Activated T-helper 2 cell treated with anti-CD3 and anti-CD28 coated beads, Interferon-gamma antibody, Interleukin-2, Interleukin-4, amounts not matched to agents 10 μg/mL and 5 μg/mL and 100 μg/mL, durations not matched to agents 14 hours and 24 hours and 36 hours (primary cell): Measurements from ENCODE around the gene NFATC1. TPM values are rescaled to one million over a fixed set of nuclear protein-coding genes. Genes with fewer than 3 reads are reported as not detected.
"Not testable (repeated sequence)": the region's sequence is repeated elsewhere in the genome, so short reads cannot be mapped to it uniquely, and the experiment has no call there.

Source experiments
- DNase-seq: peaks from one replicate; pipeline ENCODE4 v3.0.0; 2021; ENCODE audit warnings: low spot score
- H3K27ac Mint-ChIP-seq: one replicate; pipeline ENCODE4 v1.8.0; 2021; ENCODE audit warnings: mixed read lengths
- H3K27me3 Mint-ChIP-seq: one replicate; pipeline ENCODE4 v1.8.0; 2021; ENCODE audit warnings: low read depth, mixed read lengths
- H3K36me3 Mint-ChIP-seq: one replicate; pipeline ENCODE4 v1.8.0; 2021; ENCODE audit warnings: low read depth, mixed read lengths
- H3K4me1 Mint-ChIP-seq: one replicate; pipeline ENCODE4 v1.8.0; 2021; ENCODE audit warnings: low read depth, mixed read lengths
- H3K4me3 Mint-ChIP-seq: one replicate; pipeline ENCODE4 v1.8.0; 2021; ENCODE audit warnings: low read depth, mild to moderate bottlenecking, moderate library complexity, mixed read lengths
- H3K9me3 Mint-ChIP-seq: one replicate; pipeline ENCODE4 v1.8.0; 2021; ENCODE audit warnings: mixed read lengths
- intact Hi-C: fragments of 100-400 bp; cut with micrococcal nuclease; formaldehyde crosslinking; loops from one replicate; pipeline ENCODE4 v1.15.1; 2023
- total RNA-seq: library from RNA; stranded (reverse); gene quantifications from 2 replicates; pipeline ENCODE4 v1.2.3, GENCODE V29; 2022

NFATC1 gene
- total RNA-seq, 1 donor from 2014 or later: 99.9 TPM

GRCh38 chr18:79472176-79472575, 76.4 kb downstream of the NFATC1 start:
- Mint-ChIP-seq H3K27ac (no peak overlapping the region), H3K36me3 (peaks cover 61% of the 10 kb centered on the region), H3K4me3 (no peak overlapping the region), H3K9me3 (no peaks in the 10 kb centered on the region), H3K27me3 (no peaks in the 10 kb centered on the region), H3K4me1 (peaks cover 3% of the 10 kb centered on the region)
- intact Hi-C loops: no loop called here
- no peak for DNase-seq

GRCh38 chr18:79472946-79473345, 77.2 kb downstream of the NFATC1 start:
- no peaks in the 10 kb centered on the region for H3K27me3 Mint-ChIP-seq
- no peak for DNase-seq
- no peaks in the 10 kb centered on the region for H3K9me3 Mint-ChIP-seq
- peaks cover 57% of the 10 kb centered on the region for H3K36me3 Mint-ChIP-seq
- intact Hi-C loops: no loop called here
- H3K4me1 Mint-ChIP-seq: peaks cover 4% of the 10 kb centered on the region
- H3K4me3 Mint-ChIP-seq: no peak overlapping the region
- H3K27ac Mint-ChIP-seq: no peak overlapping the region

GRCh38 chr18:79476031-79476917, 80.5 kb downstream of the NFATC1 start:
- DNase-seq: no peak
- peaks cover 32% of the 10 kb centered on the region for H3K36me3 Mint-ChIP-seq
- H3K27ac Mint-ChIP-seq: no peak overlapping the region
- H3K4me1 Mint-ChIP-seq: peaks cover 2% of the 10 kb centered on the region
- no peak overlapping the region for H3K4me3 Mint-ChIP-seq
- H3K9me3 Mint-ChIP-seq: no peaks in the 10 kb centered on the region
- intact Hi-C loops: no loop called here
- no peaks in the 10 kb centered on the region for H3K27me3 Mint-ChIP-seq

- no peak overlapping the region for H3K27ac Mint-ChIP-seq
Measured at GRCh38 chr18:79476918-79477571, 81.3 kb downstream of the NFATC1 start.

GRCh38 chr18:79477711-79478483, 82.2 kb downstream of the NFATC1 start:
- no peaks in the 10 kb centered on the region for H3K9me3 Mint-ChIP-seq
- no peak overlapping the region for H3K27ac Mint-ChIP-seq
- intact Hi-C loops: no loop called here
- H3K27me3 Mint-ChIP-seq: no peaks in the 10 kb centered on the region
- H3K36me3 Mint-ChIP-seq: peaks cover 18% of the 10 kb centered on the region
- H3K4me3 Mint-ChIP-seq: no peak overlapping the region
- H3K4me1 Mint-ChIP-seq: peaks cover 2% of the 10 kb centered on the region
- DNase-seq: no peak

More at GRCh38 chr18:79476918-79477571, 81.3 kb downstream of the NFATC1 start:
- Mint-ChIP-seq H3K36me3 (peaks cover 27% of the 10 kb centered on the region), H3K9me3 (no peaks in the 10 kb centered on the region), H3K27me3 (no peaks in the 10 kb centered on the region), H3K4me1 (peaks cover 2% of the 10 kb centered on the region), H3K4me3 (no peak overlapping the region)
- intact Hi-C loops: no loop called here
- DNase-seq: no peak

- Mint-ChIP-seq H3K9me3 (no peaks in the 10 kb centered on the region), H3K4me1 (peaks cover 2% of the 10 kb centered on the region), H3K27ac (no peak overlapping the region), H3K4me3 (no peak overlapping the region), H3K27me3 (no peaks in the 10 kb centered on the region), H3K36me3 (peaks cover 15% of the 10 kb centered on the region)
- DNase-seq: no peak
- intact Hi-C loops: no loop called here
Measured at GRCh38 chr18:79478484-79479115, 82.9 kb downstream of the NFATC1 start.

GRCh38 chr18:79479116-79479760, 83.5 kb downstream of the NFATC1 start:
- H3K9me3 Mint-ChIP-seq: no peaks in the 10 kb centered on the region
- H3K27me3 Mint-ChIP-seq: no peaks in the 10 kb centered on the region
- H3K4me3 Mint-ChIP-seq: no peak overlapping the region
- H3K4me1 Mint-ChIP-seq: peaks cover 2% of the 10 kb centered on the region
- peaks cover 16% of the 10 kb centered on the region for H3K36me3 Mint-ChIP-seq
- no peak for DNase-seq
- no peak overlapping the region for H3K27ac Mint-ChIP-seq
- intact Hi-C loops: no loop called here

GRCh38 chr18:79479761-79480161, 84.0 kb downstream of the NFATC1 start:
- intact Hi-C loops: no loop called here
- Mint-ChIP-seq H3K9me3 (no peaks in the 10 kb centered on the region), H3K27me3 (no peaks in the 10 kb centered on the region), H3K27ac (no peak overlapping the region), H3K36me3 (peaks cover 20% of the 10 kb centered on the region), H3K4me1 (peaks cover 2% of the 10 kb centered on the region), H3K4me3 (no peak overlapping the region)
- no peak for DNase-seq

- DNase-seq: no peak
- Mint-ChIP-seq H3K27me3 (no peaks in the 10 kb centered on the region), H3K9me3 (no peaks in the 10 kb centered on the region), H3K36me3 (peaks cover 20% of the 10 kb centered on the region), H3K27ac (no peak overlapping the region), H3K4me1 (peaks cover 2% of the 10 kb centered on the region), H3K4me3 (no peak overlapping the region)
- intact Hi-C loops: no loop called here
Measured at GRCh38 chr18:79480171-79481045, 84.7 kb downstream of the NFATC1 start.

- peaks cover 2% of the 10 kb centered on the region for H3K4me1 Mint-ChIP-seq
- H3K27me3 Mint-ChIP-seq: no peaks in the 10 kb centered on the region
- H3K4me3 Mint-ChIP-seq: no peak overlapping the region
- intact Hi-C loops: no loop called here
- H3K36me3 Mint-ChIP-seq: peaks cover 20% of the 10 kb centered on the region
- no peaks in the 10 kb centered on the region for H3K9me3 Mint-ChIP-seq
- H3K27ac Mint-ChIP-seq: no peak overlapping the region
- no peak for DNase-seq
Measured at GRCh38 chr18:79481046-79481790, 85.5 kb downstream of the NFATC1 start.

GRCh38 chr18:79483393-79483792, 87.7 kb downstream of the NFATC1 start:
- H3K4me3 Mint-ChIP-seq, H3K27ac Mint-ChIP-seq, H3K27me3 Mint-ChIP-seq, intact Hi-C loops, H3K9me3 Mint-ChIP-seq, H3K4me1 Mint-ChIP-seq, DNase-seq: not testable (repeated sequence)
- H3K36me3 Mint-ChIP-seq: peaks cover 19% of the 10 kb centered on the region
